T-helper 1 cell treated with Interleukin-12 subunit alpha and Interleukin-12 subunit beta and Interleukin-4 antibody, amounts not matched to agents 30 ng/mL and 1 ng/mL, for 36 hours (primary cell): ENCODE data around the gene HES1. TPM values are rescaled to one million over a fixed set of nuclear protein-coding genes. Genes with fewer than 3 reads are reported as not detected.

Source experiments
- intact Hi-C: fragments of 100-400 bp; cut with micrococcal nuclease; formaldehyde crosslinking; loops from one replicate; pipeline ENCODE4 v1.15.1; 2024
- total RNA-seq: library from RNA; stranded (reverse); gene quantifications from 2 replicates; pipeline ENCODE4 v1.2.3, GENCODE V29; 2022

HES1 gene
- total RNA-seq, 1 donor from 2014 or later: 10.8 TPM

- intact Hi-C loops: no loop called here
These were observed 34.1 kb upstream of the HES1 start for GRCh38 chr3:194101592-194102432.

DNA sequence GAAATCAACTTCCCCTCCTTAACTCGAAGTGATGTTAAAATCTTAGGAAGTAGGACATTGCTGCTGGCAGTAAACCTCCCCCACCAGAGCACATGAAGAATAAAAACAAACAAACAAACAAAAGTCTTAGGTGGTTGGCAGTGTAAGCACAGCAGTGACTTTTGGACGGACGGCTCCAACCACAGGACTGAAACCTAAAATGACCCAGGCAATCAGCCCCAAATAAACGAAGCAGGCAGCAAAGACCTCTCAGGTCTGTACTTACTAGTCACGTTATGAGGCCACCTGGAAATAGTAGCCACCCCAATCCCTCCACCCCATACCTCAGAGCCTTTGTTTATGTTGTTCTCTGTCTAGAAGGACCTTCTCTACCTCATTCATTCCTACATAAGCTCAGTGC is 33.5 kb upstream of the HES1 start:
- intact Hi-C loops: no loop called here

- intact Hi-C loops: loop anchor here (1.0 kb wide), 1 partner anchor 32 kb away; no protein-coding TSS in a partner anchor
These were observed 32.4 kb upstream of the HES1 start for GRCh38 chr3:194103505-194103904.

DNA sequence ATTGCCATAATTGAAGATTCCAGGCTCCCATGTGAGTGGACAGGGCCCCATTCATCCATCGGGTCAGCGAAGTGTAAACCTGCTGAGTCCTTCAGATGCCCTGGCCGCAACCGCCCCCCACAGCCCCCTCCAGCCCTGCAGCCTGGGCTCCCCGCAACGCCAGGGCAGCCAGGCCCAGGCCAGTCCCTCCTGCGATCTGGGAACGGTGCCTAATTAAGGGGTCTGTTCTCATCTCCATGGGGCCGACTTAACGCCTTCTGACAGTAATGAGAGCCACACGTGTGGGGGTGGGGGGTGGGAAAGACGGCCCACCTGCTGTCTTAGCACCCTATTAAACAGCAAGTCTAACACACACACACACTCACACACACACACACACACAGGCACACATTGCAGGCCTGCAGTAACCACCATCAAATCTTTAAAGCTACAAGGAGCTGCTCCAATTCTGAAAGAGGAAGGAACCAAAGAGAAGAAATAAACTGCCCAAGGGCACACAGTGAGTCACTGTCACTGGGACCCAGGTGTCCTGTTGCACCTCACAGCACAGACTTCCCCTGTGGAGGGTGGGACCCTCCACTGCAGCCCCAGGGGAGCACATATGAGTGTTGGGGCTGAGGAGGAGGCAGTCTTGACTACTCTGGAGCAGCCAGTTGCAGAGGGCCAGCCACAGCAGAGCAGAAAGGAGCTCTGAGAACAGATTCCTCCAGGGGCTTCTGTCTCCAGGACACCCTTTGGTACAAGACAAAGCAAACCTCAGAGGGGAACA is 31.8 kb upstream of the HES1 start:
- intact Hi-C loops: loop anchor here (1.0 kb wide), 1 partner anchor 31 kb away; no protein-coding TSS in a partner anchor

DNA sequence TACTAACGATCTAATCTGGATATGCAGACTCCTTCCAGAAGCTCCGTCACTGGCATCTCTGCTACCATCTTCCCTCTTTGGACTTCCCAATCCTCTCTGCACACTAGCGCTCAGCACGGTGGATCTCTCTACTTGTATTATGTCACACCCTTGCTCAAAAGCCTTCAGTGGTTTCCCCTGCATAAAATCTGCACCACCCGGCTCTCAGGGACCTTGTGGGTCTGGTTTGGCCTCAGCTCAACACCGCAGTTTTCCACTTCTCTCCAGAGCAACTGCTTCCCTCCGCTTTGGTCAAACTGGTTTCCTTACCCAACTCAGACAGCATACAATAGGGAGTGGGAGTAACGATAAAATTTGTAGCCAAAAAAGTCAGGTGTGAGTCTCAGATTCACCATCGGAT is 30.7 kb upstream of the HES1 start:
- intact Hi-C loops: no loop called here

DNA sequence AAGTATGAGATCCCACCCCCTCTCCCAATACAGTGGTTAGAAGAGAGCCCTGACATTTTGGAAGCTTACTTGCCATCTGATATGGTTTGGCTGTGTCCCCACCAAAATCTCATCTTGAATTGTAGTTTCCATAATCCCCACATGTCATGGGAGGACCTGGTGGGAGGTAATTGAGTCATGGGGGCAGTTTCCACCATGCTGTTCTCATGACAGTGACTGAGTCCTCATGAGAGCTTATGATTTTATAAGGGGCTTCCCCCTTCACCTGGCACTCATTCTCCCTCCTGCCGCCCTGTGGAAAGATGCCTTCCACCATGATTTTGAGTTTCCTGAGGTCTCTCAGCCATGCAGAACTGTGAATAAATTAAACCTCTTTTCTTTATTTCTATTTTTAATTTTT is 28.8 kb upstream of the HES1 start:
- intact Hi-C loops: no loop called here

DNA sequence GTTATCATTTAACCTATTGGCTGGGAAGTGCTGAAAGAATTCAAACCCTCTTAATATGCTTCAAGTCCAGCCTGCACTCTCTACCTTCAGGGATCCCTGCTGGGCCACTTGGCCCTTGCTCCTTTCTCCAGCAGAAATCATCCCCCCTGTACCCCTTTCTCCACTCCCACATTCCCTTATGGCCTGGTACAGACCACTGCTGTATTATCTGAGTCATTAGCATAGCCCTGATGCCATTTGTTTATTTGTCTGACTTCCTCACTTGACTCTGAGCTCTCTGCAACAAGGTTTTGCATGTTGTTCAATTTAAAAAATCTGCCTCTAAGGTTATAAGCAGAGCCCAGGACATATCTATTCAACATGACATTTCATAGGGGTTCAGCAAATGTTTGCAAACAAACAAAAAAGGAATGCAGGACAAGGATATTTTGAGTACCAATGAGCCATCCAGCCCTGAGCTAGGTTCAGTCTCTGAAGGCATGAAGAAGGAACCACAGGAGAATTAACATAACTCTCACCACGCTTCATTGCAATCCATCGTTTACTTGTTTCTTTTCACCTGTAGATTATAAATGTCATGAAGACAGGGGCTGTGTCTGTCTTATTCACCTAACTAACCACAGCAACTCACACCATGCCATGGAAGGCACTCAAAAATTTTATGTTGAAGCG is 26.6 kb upstream of the HES1 start:
- intact Hi-C loops: no loop called here

DNA sequence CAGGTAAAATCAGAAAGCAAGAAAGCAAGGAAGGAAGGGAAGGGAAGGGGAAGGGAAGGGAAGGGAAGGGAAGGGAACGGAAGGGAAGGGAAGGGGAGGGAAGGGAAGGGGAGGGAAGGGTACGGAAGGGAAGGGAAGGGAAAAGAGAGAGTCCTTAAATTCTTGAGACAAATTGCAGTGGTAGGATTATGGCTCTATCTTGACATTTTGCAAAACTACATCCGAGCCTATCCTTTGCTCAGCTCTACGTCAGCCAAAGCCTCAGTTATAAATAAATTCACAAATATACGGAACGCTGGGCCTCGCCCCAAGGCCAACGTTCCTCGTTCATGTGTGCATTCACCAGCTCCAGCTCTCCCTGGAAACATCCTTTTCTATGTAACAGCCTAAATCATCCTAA is 25.5 kb upstream of the HES1 start:
- intact Hi-C loops: no loop called here

DNA sequence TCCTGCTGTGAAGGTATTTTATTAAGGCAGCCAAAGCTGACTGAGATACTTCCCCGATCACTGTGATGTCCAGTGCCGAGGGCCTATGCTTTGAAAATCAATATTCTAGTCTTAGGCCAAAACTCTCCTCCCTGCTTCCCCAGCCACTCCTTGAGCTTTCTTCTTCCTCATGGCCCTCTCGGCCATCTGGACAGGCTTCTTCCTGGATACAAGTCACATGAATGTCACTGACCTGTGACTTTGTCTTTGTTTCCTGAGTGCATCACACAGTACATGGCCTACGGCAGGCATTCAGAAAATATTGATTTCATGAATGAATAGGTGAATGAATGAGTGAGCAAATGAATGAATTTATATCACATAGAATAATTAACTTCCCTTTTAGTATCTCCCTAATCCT is 24.6 kb upstream of the HES1 start:
- intact Hi-C loops: no loop called here

DNA sequence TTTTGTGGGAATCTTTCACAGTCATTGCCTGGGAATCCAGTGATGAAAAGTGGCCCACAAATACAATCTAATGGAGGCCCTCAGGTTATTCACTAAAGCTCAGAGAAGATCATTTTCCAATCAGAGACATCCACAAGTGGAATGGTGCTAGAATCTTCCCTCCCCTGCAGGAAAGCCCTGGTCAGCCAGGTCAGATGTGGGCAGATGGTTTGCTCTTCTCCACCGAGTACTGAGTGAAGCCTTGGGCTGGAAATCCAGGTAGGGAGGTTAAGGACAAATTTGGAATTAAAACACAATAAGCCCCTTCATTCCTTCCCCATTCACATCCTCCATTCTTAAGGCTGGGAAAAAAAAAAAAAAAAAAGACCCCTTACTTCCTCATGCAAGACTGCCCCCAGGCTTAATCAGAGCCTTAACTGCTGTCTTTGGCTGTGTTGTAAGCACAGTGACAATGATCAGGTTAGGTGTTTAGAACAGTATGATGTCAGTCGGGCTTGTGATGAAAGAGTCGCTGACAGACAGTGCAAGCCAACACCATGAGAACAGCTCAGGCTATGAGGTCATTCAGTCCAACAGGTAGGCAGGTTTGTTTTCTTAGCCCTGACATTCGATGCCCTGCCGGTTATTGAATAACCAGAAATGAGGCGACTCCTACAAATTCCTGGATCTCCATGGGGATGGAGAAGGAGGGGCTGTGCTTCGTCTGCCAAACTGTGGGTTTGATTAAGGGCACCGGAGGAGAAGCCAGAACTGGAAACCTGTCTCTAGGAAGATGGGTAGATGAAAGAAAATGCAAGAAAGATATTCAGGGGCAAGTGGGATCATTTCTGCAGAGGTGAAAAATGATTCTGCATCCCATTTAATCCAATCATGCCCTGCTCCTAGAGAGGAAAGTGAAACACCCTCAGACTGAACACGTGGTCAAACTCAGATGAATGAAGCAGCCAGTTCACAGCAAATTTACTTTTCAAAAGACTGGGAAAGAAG is 23.5 kb upstream of the HES1 start:
- intact Hi-C loops: no loop called here

DNA sequence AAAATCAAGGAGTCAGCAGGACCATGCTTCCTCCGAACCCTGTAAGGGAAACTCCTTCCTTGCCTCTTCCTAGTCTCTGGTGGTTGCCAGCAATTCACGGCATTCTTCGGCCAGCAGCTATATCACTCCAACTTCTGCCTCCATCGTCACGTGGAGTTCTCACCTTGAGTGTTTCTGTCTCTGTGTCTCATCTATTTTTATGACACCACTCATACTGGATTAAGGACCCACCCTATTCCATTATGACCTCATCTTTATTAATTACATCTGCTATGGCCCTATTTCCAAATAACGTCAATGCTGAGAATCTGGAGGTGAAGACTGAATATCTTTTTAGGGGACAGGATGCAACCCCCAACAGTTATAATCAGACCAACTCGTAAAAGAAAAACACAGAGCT is 21.8 kb upstream of the HES1 start:
- intact Hi-C loops: no loop called here

DNA sequence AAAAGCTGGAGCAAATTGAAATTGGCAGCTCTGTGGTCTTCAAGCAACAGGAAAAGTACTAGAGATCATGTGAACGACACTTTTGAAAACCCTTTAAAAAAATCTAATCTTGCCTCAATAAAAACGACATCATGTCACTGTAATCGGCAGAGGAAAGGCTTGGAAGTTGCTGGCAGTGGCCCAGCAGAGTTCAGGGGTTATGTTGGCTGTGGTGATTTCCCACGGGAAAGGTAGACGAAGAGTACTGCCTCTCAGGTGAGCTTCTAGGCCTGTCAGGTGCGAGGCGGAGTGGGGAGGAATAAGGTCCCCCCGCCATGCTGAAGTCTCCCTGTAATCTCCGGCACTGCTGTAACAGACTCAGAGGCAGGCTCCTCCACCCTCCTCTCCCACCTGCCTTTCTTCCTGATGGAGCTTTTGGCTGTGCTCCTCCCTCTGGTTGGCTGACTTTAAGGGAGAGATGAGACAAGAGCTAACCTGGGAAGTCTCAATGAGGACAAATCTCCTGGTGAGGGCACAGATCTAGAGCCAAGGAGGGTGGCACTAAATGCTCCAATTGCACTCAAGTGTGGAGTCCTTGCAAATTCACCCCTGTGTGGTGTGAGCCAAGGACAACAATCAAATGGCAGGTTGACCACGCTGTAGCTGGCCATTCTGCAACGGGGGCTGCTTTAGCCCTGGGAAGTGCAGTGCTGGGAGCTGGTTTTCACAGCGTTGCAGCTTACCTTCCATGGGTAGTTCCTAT is 18.7 kb upstream of the HES1 start:
- intact Hi-C loops: no loop called here

- intact Hi-C loops: no loop called here
These were observed 17.0 kb upstream of the HES1 start for GRCh38 chr3:194118920-194119319.

GRCh38 chr3:194119831-194120590 is 15.9 kb upstream of the HES1 start:
- intact Hi-C loops: no loop called here

- intact Hi-C loops: no loop called here
These were observed 14.9 kb upstream of the HES1 start for GRCh38 chr3:194120789-194121770.

GRCh38 chr3:194121891-194122631 is 13.9 kb upstream of the HES1 start:
- intact Hi-C loops: no loop called here

GRCh38 chr3:194123726-194124125 is 12.2 kb upstream of the HES1 start:
- intact Hi-C loops: no loop called here
